Right forelimb (tissue), 1 donor: ENCODE measurements around the gene PROP1.
"Not testable (repeated sequence)": the region's sequence is repeated elsewhere in the genome, so short reads cannot be mapped to it uniquely, and the experiment has no call there.

Experiments
- DNase-seq: peaks from one replicate; pipeline ENCODE4 v3.0.0-alpha.2; 2018

The PROP1 gene

GRCh38 chr5:177943805-177944736 lies 52.0 kb downstream of the PROP1 start:
- DNase-seq = not testable (repeated sequence)

GRCh38 chr5:177942896-177943295 lies 53.1 kb downstream of the PROP1 start:
- DNase-seq = not testable (repeated sequence)
